ENCODE results near the gene TIMM8B. TPM values are rescaled to one million over a fixed set of nuclear protein-coding genes. Genes with fewer than 3 reads are reported as not detected.

Gene TIMM8B
- total RNA-seq, 1 experiment from 2014 or later = 147 TPM

DNA sequence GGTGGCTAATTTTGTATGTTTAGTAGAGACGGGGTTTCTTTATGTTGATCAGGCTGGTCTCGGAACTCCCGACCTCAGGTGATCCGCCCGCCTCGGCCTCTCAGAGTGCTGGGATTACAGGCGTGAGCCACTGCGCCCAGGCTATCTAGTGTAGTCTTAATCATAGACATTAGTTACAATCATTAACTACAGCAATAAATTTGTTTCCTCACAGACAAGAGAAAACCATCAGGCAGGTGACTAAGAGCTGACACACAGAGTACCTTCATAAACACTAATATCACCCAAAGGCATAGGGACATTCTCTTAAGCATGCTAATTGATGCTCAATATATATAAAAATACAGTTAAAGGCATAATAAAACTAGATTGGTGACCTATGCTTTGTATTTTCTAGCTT is 19.5 kb upstream of the TIMM8B start:
- no peaks in the 10 kb centered on the region for H3K4me1 Mint-ChIP-seq (ENCODE audit: low read depth, unreplicated experiment)
- ChIA-PET CTCF (interaction anchor here (0.6 to 0.7 kb wide), 3 partner anchors 125 to 316 kb away, joined by 3 to 6 read pairs (median 3); no protein-coding TSS in a partner anchor), POLR2A (no interaction called here)
- Histone ChIP-seq H3K27me3 (replicated peaks; ENCODE audit: control insufficient read depth, insufficient read depth, low read length) (no peaks in the 10 kb centered on the region), H3K9me3 (no peaks in the 10 kb centered on the region), H3K4me1 (no peaks in the 10 kb centered on the region), H3K4me3 (ENCODE audit: low read depth, low read length) (no peak overlapping the region), H3K36me3 (ENCODE audit: control insufficient read depth, insufficient read depth, low read length) (no peaks in the 10 kb centered on the region)
- intact Hi-C loops (cut with micrococcal nuclease; ENCODE audit: unreplicated experiment) = no loop called here
- no peak overlapping the region for H3K4me3 Mint-ChIP-seq (ENCODE audit: unreplicated experiment)
- no peaks in the 10 kb centered on the region for H3K9me3 Mint-ChIP-seq (ENCODE audit: unreplicated experiment)
- no peak for TF ChIP-seq CTCF (IDR thresholded peaks at IDR 0.05; ENCODE audit: insufficient read depth in 1 of 2, low read depth in 1 of 2, low read length in 1 of 2, severe bottlenecking in 1 of 2, unreplicated experiment in 1 of 2)
- BruUV-seq (replicated peaks) = no TSS peak
- no peak for DNase-seq
- H3K27me3 Mint-ChIP-seq (ENCODE audit: insufficient read depth, unreplicated experiment) = no peaks in the 10 kb centered on the region
- H3K27ac Mint-ChIP-seq (ENCODE audit: unreplicated experiment) = no peak overlapping the region
- H3K36me3 Mint-ChIP-seq (ENCODE audit: insufficient read depth, unreplicated experiment) = no peaks in the 10 kb centered on the region

- Mint-ChIP-seq H3K27ac (ENCODE audit: unreplicated experiment) (no peak overlapping the region), H3K4me1 (ENCODE audit: low read depth, unreplicated experiment) (no peaks in the 10 kb centered on the region), H3K27me3 (ENCODE audit: insufficient read depth, unreplicated experiment) (no peaks in the 10 kb centered on the region), H3K4me3 (ENCODE audit: unreplicated experiment) (no peak overlapping the region), H3K36me3 (ENCODE audit: insufficient read depth, unreplicated experiment) (no peaks in the 10 kb centered on the region), H3K9me3 (ENCODE audit: unreplicated experiment) (no peaks in the 10 kb centered on the region)
- DNase-seq = no peak
- Histone ChIP-seq H3K4me1 (no peaks in the 10 kb centered on the region), H3K36me3 (ENCODE audit: control insufficient read depth, insufficient read depth, low read length) (no peaks in the 10 kb centered on the region), H3K4me3 (ENCODE audit: low read depth, low read length) (no peak overlapping the region), H3K27me3 (replicated peaks; ENCODE audit: control insufficient read depth, insufficient read depth, low read length) (no peaks in the 10 kb centered on the region), H3K9me3 (no peaks in the 10 kb centered on the region)
- ChIA-PET POLR2A (interaction anchor here (1.0 kb wide), 1 partner anchor 17 kb away, joined by 5 read pairs; the partner anchor contains the start of genes SDHD and TIMM8B), CTCF (no interaction called here)
- no TSS peak for BruUV-seq (replicated peaks)
- TF ChIP-seq CTCF (IDR thresholded peaks at IDR 0.05; ENCODE audit: insufficient read depth in 1 of 2, low read depth in 1 of 2, low read length in 1 of 2, severe bottlenecking in 1 of 2, unreplicated experiment in 1 of 2) = no peak
- intact Hi-C loops (cut with micrococcal nuclease; ENCODE audit: unreplicated experiment) = no loop called here
Observed at GRCh38 chr11:112103446-112103845, 16.9 kb upstream of the TIMM8B start.

DNA sequence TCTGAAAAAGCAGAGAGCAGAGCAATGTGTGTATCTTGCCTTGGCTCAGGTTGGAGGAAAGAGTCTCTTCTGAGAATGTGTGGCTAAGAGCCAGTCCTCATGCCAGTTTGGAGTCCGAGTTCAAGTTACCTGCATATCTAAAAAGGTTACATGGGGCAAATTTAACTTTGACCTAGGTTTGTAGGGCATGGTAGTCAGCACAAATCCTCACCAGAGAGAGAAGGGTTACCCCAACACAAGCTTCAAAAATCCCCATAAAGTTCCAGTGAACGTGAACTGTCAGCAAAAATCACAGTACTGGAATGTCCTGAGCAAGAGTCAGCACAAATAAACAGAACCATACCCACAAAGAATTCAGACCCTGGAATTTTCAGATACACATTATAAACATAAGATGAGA is 13.9 kb upstream of the TIMM8B start:
- no TSS peak for BruUV-seq (replicated peaks)
- Mint-ChIP-seq H3K27ac (ENCODE audit: unreplicated experiment) (no peak overlapping the region), H3K27me3 (ENCODE audit: insufficient read depth, unreplicated experiment) (no peaks in the 10 kb centered on the region), H3K36me3 (ENCODE audit: insufficient read depth, unreplicated experiment) (peaks cover 5% of the 10 kb centered on the region), H3K4me3 (ENCODE audit: unreplicated experiment) (no peak overlapping the region), H3K9me3 (ENCODE audit: unreplicated experiment) (no peaks in the 10 kb centered on the region), H3K4me1 (ENCODE audit: low read depth, unreplicated experiment) (no peaks in the 10 kb centered on the region)
- no peaks in the 10 kb centered on the region for H3K27me3 ChIP-seq (replicated peaks; ENCODE audit: control insufficient read depth, insufficient read depth, low read length)
- intact Hi-C loops (cut with micrococcal nuclease; ENCODE audit: unreplicated experiment) = no loop called here
- H3K9me3 ChIP-seq = no peaks in the 10 kb centered on the region
- CTCF ChIA-PET = interaction anchor here (0.6 kb wide), 1 partner anchor 90 kb away, joined by 3 read pairs; no protein-coding TSS in a partner anchor
- POLR2A ChIA-PET = no interaction called here
- no peaks in the 10 kb centered on the region for H3K36me3 ChIP-seq (ENCODE audit: control insufficient read depth, insufficient read depth, low read length)
- DNase-seq = no peak
- H3K4me3 ChIP-seq (ENCODE audit: low read depth, low read length) = no peak overlapping the region
- no peak for TF ChIP-seq CTCF (IDR thresholded peaks at IDR 0.05; ENCODE audit: insufficient read depth in 1 of 2, low read depth in 1 of 2, low read length in 1 of 2, severe bottlenecking in 1 of 2, unreplicated experiment in 1 of 2)
- no peaks in the 10 kb centered on the region for H3K4me1 ChIP-seq

Measured in Caco-2 (cell line).